ENCODE measurements around the gene CPSF4L. TPM values are rescaled to one million over a fixed set of nuclear protein-coding genes. Genes with fewer than 3 reads are reported as not detected.
A peak's percentile ranks its signal among the peaks of the same experiment; 100 is the strongest.
"Not testable (repeated sequence)": the region's sequence is repeated elsewhere in the genome, so short reads cannot be mapped to it uniquely, and the experiment has no call there.

CPSF4L gene
- total RNA-seq (2014; rRNA removed; shearing (Covaris generic)) (not detected in 2 replicates), total RNA-seq (2022) (not detected in 2 replicates), Bru-seq, nascent RNA (not detected), BruChase-seq, experiment 1, labeled RNA remaining after a 6-hour chase (not detected), BruChase-seq, experiment 2, labeled RNA remaining after a 2-hour chase (percentile 8 among the genes with signal in this experiment)
- long read RNA-seq: 0 reads

- Histone ChIP-seq H3K79me2 (ENCODE audit: insufficient read depth, low read depth, low read length) (no peaks in the 10 kb centered on the region), H3K4me1 (ENCODE audit: insufficient read depth, low read length, poor library complexity, severe bottlenecking) (no peaks in the 10 kb centered on the region), H3K9me3 (ENCODE audit: low read length) (no peaks in the 10 kb centered on the region), H4K20me1 (ENCODE audit: insufficient read depth, low read length) (no peaks in the 10 kb centered on the region), H2AFZ (ENCODE audit: low read length) (no peak within 1 kb of the TSS), H3K4me3 (ENCODE audit: low read depth, low read length, poor library complexity, severe bottlenecking) (no peak within 1 kb of the TSS), H3K4me2 (ENCODE audit: low read length) (no peak within 1 kb of the TSS), H3K9me2 (ENCODE audit: insufficient read depth, low read length) (no peaks in the 10 kb centered on the region), H3K27ac (ENCODE audit: low read depth, low read length, poor library complexity, severe bottlenecking) (no peak within 1 kb of the TSS), H3K36me3 (ENCODE audit: insufficient read depth, low read length) (no peaks in the 10 kb centered on the region)
- POLR2A ChIA-PET: no interaction called here
- DNase-seq (ENCODE audit: low spot score): no peak
- BruUV-seq (replicated peaks): no TSS peak
- CTCF ChIA-PET (ENCODE audit: unreplicated experiment): no interaction called here
- TF ChIP-seq CTCF (conservative IDR thresholded peaks at IDR 0.05; ENCODE audit: low read length) (no peak), EZH2phosphoT487 (IDR thresholded peaks at IDR 0.05; ENCODE audit: borderline replicate concordance, low read depth, low read length) (no peak)
- intact Hi-C loops (cut with micrococcal nuclease; ENCODE audit: unreplicated experiment): no loop called here
Observed at GRCh38 chr17:73261617-73261951, at the start of gene CPSF4L. Gene CPSF4L (minus strand): TSS chr17:73261880. CDS start chr17:73261818, 62 bp downstream.

- no peaks in the 10 kb centered on the region for H3K79me2 ChIP-seq (ENCODE audit: insufficient read depth, low read depth, low read length)
- no peak overlapping the region for H2AFZ ChIP-seq (ENCODE audit: low read length)
- intact Hi-C loops (cut with micrococcal nuclease; ENCODE audit: unreplicated experiment): no loop called here
- ChIA-PET POLR2A (no interaction called here), CTCF (ENCODE audit: unreplicated experiment) (no interaction called here)
- no peaks in the 10 kb centered on the region for H4K20me1 ChIP-seq (ENCODE audit: insufficient read depth, low read length)
- H3K27ac ChIP-seq (ENCODE audit: low read depth, low read length, poor library complexity, severe bottlenecking): no peak overlapping the region
- H3K9me2 ChIP-seq (ENCODE audit: insufficient read depth, low read length): no peaks in the 10 kb centered on the region
- no peaks in the 10 kb centered on the region for H3K36me3 ChIP-seq (ENCODE audit: insufficient read depth, low read length)
- H3K4me3 ChIP-seq (ENCODE audit: low read depth, low read length, poor library complexity, severe bottlenecking): no peak overlapping the region
- peak overlapping the region; percentile 21; the same call in 1 of the 2 replicates for H3K4me2 ChIP-seq (ENCODE audit: low read length)
- no peak for DNase-seq (ENCODE audit: low spot score)
- H3K4me1 ChIP-seq (ENCODE audit: insufficient read depth, low read length, poor library complexity, severe bottlenecking): no peaks in the 10 kb centered on the region
- TF ChIP-seq CTCF (conservative IDR thresholded peaks at IDR 0.05; ENCODE audit: low read length): no peak
- TF ChIP-seq EZH2phosphoT487 (IDR thresholded peaks at IDR 0.05; ENCODE audit: borderline replicate concordance, low read depth, low read length): peak; percentile 45; the same call in 1 of the 2 replicates
- H3K9me3 ChIP-seq (ENCODE audit: low read length): no peaks in the 10 kb centered on the region
- BruUV-seq (replicated peaks): no TSS peak
Observed at GRCh38 chr17:73311428-73311780, 49.7 kb upstream of the CPSF4L start.

GRCh38 chr17:73309727-73310596 is 48.3 kb upstream of the CPSF4L start:
- Histone ChIP-seq H3K79me2 (ENCODE audit: insufficient read depth, low read depth, low read length) (no peaks in the 10 kb centered on the region), H4K20me1 (ENCODE audit: insufficient read depth, low read length) (no peaks in the 10 kb centered on the region), H3K9me2 (ENCODE audit: insufficient read depth, low read length) (no peaks in the 10 kb centered on the region), H3K36me3 (ENCODE audit: insufficient read depth, low read length) (no peaks in the 10 kb centered on the region), H3K27ac (ENCODE audit: low read depth, low read length, poor library complexity, severe bottlenecking) (no peak overlapping the region), H3K4me1 (ENCODE audit: insufficient read depth, low read length, poor library complexity, severe bottlenecking) (no peaks in the 10 kb centered on the region), H3K4me3 (ENCODE audit: low read depth, low read length, poor library complexity, severe bottlenecking) (no peak overlapping the region), H3K9me3 (ENCODE audit: low read length) (no peaks in the 10 kb centered on the region), H3K4me2 (ENCODE audit: low read length) (no peak overlapping the region), H2AFZ (ENCODE audit: low read length) (no peak overlapping the region)
- TF ChIP-seq CTCF (conservative IDR thresholded peaks at IDR 0.05; ENCODE audit: low read length) (no peak), EZH2phosphoT487 (IDR thresholded peaks at IDR 0.05; ENCODE audit: borderline replicate concordance, low read depth, low read length) (no peak)
- intact Hi-C loops (cut with micrococcal nuclease; ENCODE audit: unreplicated experiment): no loop called here
- BruUV-seq (replicated peaks): no TSS peak
- CTCF ChIA-PET (ENCODE audit: unreplicated experiment): no interaction called here
- POLR2A ChIA-PET: no interaction called here
- no peak for DNase-seq (ENCODE audit: low spot score)

- BruUV-seq (replicated peaks); H2AFZ ChIP-seq (ENCODE audit: low read length); H3K4me1 ChIP-seq (ENCODE audit: insufficient read depth, low read length, poor library complexity, severe bottlenecking); intact Hi-C loops (cut with micrococcal nuclease; ENCODE audit: unreplicated experiment); H3K79me2 ChIP-seq (ENCODE audit: insufficient read depth, low read depth, low read length); POLR2A ChIA-PET; H3K4me3 ChIP-seq (ENCODE audit: low read depth, low read length, poor library complexity, severe bottlenecking); H4K20me1 ChIP-seq (ENCODE audit: insufficient read depth, low read length); CTCF ChIA-PET (ENCODE audit: unreplicated experiment); H3K27ac ChIP-seq (ENCODE audit: low read depth, low read length, poor library complexity, severe bottlenecking); H3K4me2 ChIP-seq (ENCODE audit: low read length); DNase-seq (ENCODE audit: low spot score); H3K36me3 ChIP-seq (ENCODE audit: insufficient read depth, low read length); H3K9me3 ChIP-seq (ENCODE audit: low read length); H3K9me2 ChIP-seq (ENCODE audit: insufficient read depth, low read length): not testable (repeated sequence)
Observed at GRCh38 chr17:73308959-73309358, 47.3 kb upstream of the CPSF4L start.

Data from OCI-LY7 (cell line).